ENCODE results near the gene TEX10.

DNA sequence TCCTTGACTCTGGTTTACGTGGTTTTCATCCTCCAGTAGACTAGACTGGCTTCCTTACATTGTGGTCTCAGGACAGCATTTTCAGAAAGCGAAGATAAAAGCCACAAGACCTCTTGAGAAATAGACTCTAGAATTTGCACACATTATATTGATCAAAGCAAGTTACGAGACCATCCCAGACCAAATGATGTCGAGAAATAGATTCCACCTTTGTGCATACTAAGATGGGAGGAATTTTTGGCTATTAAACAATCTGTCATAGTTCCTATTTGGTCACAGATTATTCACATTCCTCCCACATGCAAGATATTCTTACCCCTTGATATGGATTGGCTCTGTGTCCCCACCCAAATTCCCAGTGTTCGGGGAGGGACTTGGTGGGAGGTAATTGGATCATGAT is 65.6 kb downstream of the TEX10 start:
- TF ChIP-seq CTCF (IDR thresholded peaks at IDR 0.05) (no peak), EP300 (IDR thresholded peaks at IDR 0.05) (no peak)
